Erythroblast (primary cell): ENCODE measurements around the gene PPP1R8.

Source experiments
- GATA1 ChIP-seq: IDR thresholded peaks from 2 replicates; pipeline ENCODE4 v1.6.1; 2011; ENCODE audit warnings: low read depth, mild to moderate bottlenecking, control low read depth, low read length, moderate library complexity
- POLR2A ChIP-seq: IDR thresholded peaks from 2 replicates; pipeline ENCODE4 v1.6.1; 2011; ENCODE audit warnings: mild to moderate bottlenecking, low read length

DNA sequence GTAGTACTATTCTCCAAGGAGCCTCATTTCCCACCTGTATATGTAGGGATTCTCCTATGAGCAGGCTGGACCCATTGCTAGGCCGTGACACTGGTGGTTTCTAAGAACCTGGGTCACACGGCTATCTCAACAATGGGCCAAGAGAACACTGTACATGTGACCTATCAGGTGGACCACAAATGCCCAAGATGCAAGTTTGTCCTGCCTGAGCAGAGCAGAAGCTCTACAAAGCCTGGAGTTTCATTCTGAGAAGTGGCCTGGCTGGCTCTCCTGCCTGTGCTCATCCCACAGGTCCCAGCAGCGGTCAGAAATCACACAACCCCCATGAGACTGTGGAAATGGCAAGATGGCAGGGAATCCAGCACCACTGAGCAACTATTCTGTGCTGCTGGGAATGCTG, 58.9 kb downstream of the PPP1R8 start:
- TF ChIP-seq POLR2A, result peak; percentile 25
- TF ChIP-seq GATA1, result no peak
